PC-3 (cell line): ENCODE measurements around the gene HYCC1. TPM values are rescaled to one million over a fixed set of nuclear protein-coding genes. Genes with fewer than 3 reads are reported as not detected.

ENCODE experiments used
- ATAC-seq: fragments of 200-7000 bp; cut with Tn5 transposase; 2 replicates; pipeline ENCODE4 v1.9.1; 2020; ENCODE audit warnings: mild to moderate bottlenecking, moderate library complexity
- BruUV-seq: library from RNA; stranded (reverse); fragments of 400-500 nt; replicated peaks from 2 replicates; lab custom pipeline; 2021; lab: Mats Ljungman, UMichigan
- CTCF ChIA-PET: fragments of 300-600 bp; sonication (Branson Sonifier 250); formaldehyde crosslinking; loops from one replicate; lab custom pipeline; 2022; ENCODE audit warnings: antibody characterized with exemption; lab: Charles Lee
- POLR2A ChIA-PET: fragments of 300-600 bp; sonication (Branson Sonifier 250); formaldehyde crosslinking; loops from one replicate; lab custom pipeline; 2022; ENCODE audit warnings: antibody characterized with exemption; ENCODE audit not compliant: unreplicated experiment; lab: Charles Lee
- DNase-seq: peaks from one replicate; pipeline ENCODE4 v3.0.0-alpha.2; 2015
- H2AFZ ChIP-seq: fragments of 300-600 bp; sonication (generic); 2 replicates; pipeline ENCODE4 v1.6.0; 2016; ENCODE audit warnings: antibody characterized with exemption, low read length
- H3F3A ChIP-seq: fragments of 300-600 bp; sonication (generic); one replicate; pipeline ENCODE4 v1.6.0; 2017; ENCODE audit warnings: antibody characterized with exemption, low read length, control low read depth, mild to moderate bottlenecking; ENCODE audit not compliant: unreplicated experiment
- H3K27ac ChIP-seq: fragments of 300-600 bp; sonication (generic); 2 replicates; pipeline ENCODE4 v1.5.1; 2016; ENCODE audit warnings: mild to moderate bottlenecking, low read length
- H3K27me3 ChIP-seq: fragments of 300-600 bp; sonication (generic); 2 replicates; pipeline ENCODE4 v1.6.1; 2016; ENCODE audit warnings: low read length, mixed read lengths
- H3K36me3 ChIP-seq: fragments of 300-600 bp; sonication (generic); 2 replicates; pipeline ENCODE4 v1.6.1; 2016; ENCODE audit warnings: low read depth, mixed run types, low read length, mixed read lengths
- H3K4me1 ChIP-seq: fragments of 300-600 bp; sonication (generic); 2 replicates; pipeline ENCODE4 v1.5.1; 2016; ENCODE audit warnings: low read length; ENCODE audit not compliant: insufficient read depth
- H3K4me2 ChIP-seq: fragments of 300-600 bp; sonication (generic); 2 replicates; pipeline ENCODE4 v1.6.0; 2016; ENCODE audit warnings: low read length
- H3K4me3 ChIP-seq: fragments of 300-600 bp; sonication (generic); 2 replicates; pipeline ENCODE4 v1.5.1; 2016; ENCODE audit warnings: mild to moderate bottlenecking, low read length, mixed read lengths
- H3K79me2 ChIP-seq: fragments of 300-600 bp; sonication (generic); 2 replicates; pipeline ENCODE4 v1.6.1; 2017; ENCODE audit warnings: low read length, mixed read lengths
- H3K9ac ChIP-seq: fragments of 300-600 bp; sonication (generic); 2 replicates; pipeline ENCODE4 v1.6.0; 2016; ENCODE audit warnings: mild to moderate bottlenecking, low read length
- H3K9me2 ChIP-seq: fragments of 300-600 bp; sonication (generic); replicated peaks from 2 replicates; pipeline ENCODE4 v1.6.1; 2016; ENCODE audit warnings: mixed run types, low read length, mixed read lengths
- H3K9me3 ChIP-seq: fragments of 300-600 bp; sonication (generic); 2 replicates; pipeline ENCODE4 v1.6.1; 2016; ENCODE audit warnings: low read length, mixed read lengths
- H4K20me1 ChIP-seq: fragments of 300-600 bp; sonication (generic); 2 replicates; pipeline ENCODE4 v1.6.1; 2016; ENCODE audit warnings: low read length, mixed read lengths
- EZH2 ChIP-seq: fragments of 300-600 bp; sonication (generic); IDR thresholded peaks from one replicate; pipeline ENCODE4 v1.6.1; 2017; ENCODE audit warnings: antibody characterized with exemption, mild to moderate bottlenecking, low read length; ENCODE audit not compliant: unreplicated experiment
- EZH2phosphoT487 ChIP-seq: fragments of 300-600 bp; sonication (generic); IDR thresholded peaks from 2 replicates; pipeline ENCODE4 v1.6.1; 2018; ENCODE audit warnings: mild to moderate bottlenecking, antibody characterized with exemption, low read length, borderline replicate concordance
- intact Hi-C: fragments of 100-400 bp; cut with micrococcal nuclease; formaldehyde crosslinking; loops from 2 replicates; pipeline ENCODE4 v1.9.0; 2023
- total RNA-seq: library from RNA; depleted of rRNA; stranded (reverse); fragments of >200 nt; gene quantifications from 2 replicates; pipeline ENCODE4 v1.2.3, GENCODE V29; 2014
- TF ChIP-seq, protein P1 (sequence below): fragments of 300-600 bp; sonication (generic); conservative IDR thresholded peaks from 2 replicates; pipeline ENCODE4 v1.5.1; 2017; ENCODE audit warnings: antibody characterized with exemption, low read depth, mild to moderate bottlenecking, low read length

HYCC1 gene
- total RNA-seq, 1 experiment from 2014 or later: 15.5 TPM

GRCh38 chr7:22983257-22983855 lies 30.6 kb downstream of the HYCC1 start:
- Histone ChIP-seq H3F3A (no peaks in the 10 kb centered on the region), H3K27ac (no peak overlapping the region), H4K20me1 (no peaks in the 10 kb centered on the region), H3K27me3 (no peaks in the 10 kb centered on the region), H3K4me2 (no peak overlapping the region), H3K79me2 (no peaks in the 10 kb centered on the region), H3K9me3 (no peaks in the 10 kb centered on the region), H2AFZ (no peak overlapping the region), H3K36me3 (no peaks in the 10 kb centered on the region), H3K4me3 (no peak overlapping the region), H3K9ac (no peak overlapping the region), H3K4me1 (peaks cover 25% of the 10 kb centered on the region), H3K9me2 (no peaks in the 10 kb centered on the region)
- no TSS peak for BruUV-seq
- POLR2A ChIA-PET: no interaction called here
- DNase-seq (no peak), ATAC-seq (no peak)
- intact Hi-C loops: no loop called here
- CTCF ChIA-PET: no interaction called here
- TF ChIP-seq, protein P1, sequence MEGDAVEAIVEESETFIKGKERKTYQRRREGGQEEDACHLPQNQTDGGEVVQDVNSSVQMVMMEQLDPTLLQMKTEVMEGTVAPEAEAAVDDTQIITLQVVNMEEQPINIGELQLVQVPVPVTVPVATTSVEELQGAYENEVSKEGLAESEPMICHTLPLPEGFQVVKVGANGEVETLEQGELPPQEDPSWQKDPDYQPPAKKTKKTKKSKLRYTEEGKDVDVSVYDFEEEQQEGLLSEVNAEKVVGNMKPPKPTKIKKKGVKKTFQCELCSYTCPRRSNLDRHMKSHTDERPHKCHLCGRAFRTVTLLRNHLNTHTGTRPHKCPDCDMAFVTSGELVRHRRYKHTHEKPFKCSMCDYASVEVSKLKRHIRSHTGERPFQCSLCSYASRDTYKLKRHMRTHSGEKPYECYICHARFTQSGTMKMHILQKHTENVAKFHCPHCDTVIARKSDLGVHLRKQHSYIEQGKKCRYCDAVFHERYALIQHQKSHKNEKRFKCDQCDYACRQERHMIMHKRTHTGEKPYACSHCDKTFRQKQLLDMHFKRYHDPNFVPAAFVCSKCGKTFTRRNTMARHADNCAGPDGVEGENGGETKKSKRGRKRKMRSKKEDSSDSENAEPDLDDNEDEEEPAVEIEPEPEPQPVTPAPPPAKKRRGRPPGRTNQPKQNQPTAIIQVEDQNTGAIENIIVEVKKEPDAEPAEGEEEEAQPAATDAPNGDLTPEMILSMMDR: no peak
- TF ChIP-seq EZH2phosphoT487 (no peak), EZH2 (no peak)

DNA sequence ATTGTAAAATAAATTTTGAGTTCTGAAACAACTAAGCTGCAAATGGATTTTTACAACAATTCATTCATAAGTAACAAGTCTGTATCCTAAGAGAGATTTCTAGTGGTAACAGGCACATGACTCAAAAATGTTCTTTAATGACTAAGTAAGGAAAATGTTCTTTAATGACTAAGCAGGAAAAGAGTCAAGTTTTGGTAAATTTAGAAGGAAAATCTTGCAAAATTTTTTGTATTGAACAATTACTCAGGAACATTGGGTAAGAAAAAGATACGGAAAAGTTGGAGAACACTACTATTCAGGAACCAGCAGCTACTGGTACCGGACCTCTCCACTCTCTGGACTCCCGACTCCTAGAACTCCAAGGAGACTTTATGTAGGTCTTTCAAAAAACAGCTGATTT lies 33.5 kb downstream of the HYCC1 start:
- peaks cover 36% of the 10 kb centered on the region for H3K4me1 ChIP-seq
- H3K27me3 ChIP-seq: no peaks in the 10 kb centered on the region
- H3K27ac ChIP-seq: peak overlapping the region; percentile 78
- H3K9me2 ChIP-seq: no peaks in the 10 kb centered on the region
- H4K20me1 ChIP-seq: no peaks in the 10 kb centered on the region
- no peak overlapping the region for H3K4me3 ChIP-seq
- intact Hi-C loops: loop anchor here (1.0 to 2.0 kb wide), 2 partner anchors 22 to 34 kb away; partner anchors contain the start of gene HYCC1
- no peak overlapping the region for H2AFZ ChIP-seq
- BruUV-seq: no TSS peak
- ChIA-PET CTCF (interaction anchor here (0.6 kb wide), 1 partner anchor 75 kb away, joined by 3 read pairs; no protein-coding TSS in a partner anchor), POLR2A (interaction anchor here (0.8 kb wide), 1 partner anchor 32 kb away, joined by 3 read pairs; no protein-coding TSS in a partner anchor)
- ATAC-seq (peak; percentile 76), DNase-seq (peak; percentile 62)
- peak overlapping the region; percentile 20 for H3K4me2 ChIP-seq
- H3K79me2 ChIP-seq: no peaks in the 10 kb centered on the region
- H3F3A ChIP-seq: no peaks in the 10 kb centered on the region
- H3K9ac ChIP-seq: peak overlapping the region; percentile 23
- no peak for TF ChIP-seq EZH2
- TF ChIP-seq, protein P1: no peak
- TF ChIP-seq EZH2phosphoT487: no peak
- no peaks in the 10 kb centered on the region for H3K36me3 ChIP-seq
- no peaks in the 10 kb centered on the region for H3K9me3 ChIP-seq

DNA sequence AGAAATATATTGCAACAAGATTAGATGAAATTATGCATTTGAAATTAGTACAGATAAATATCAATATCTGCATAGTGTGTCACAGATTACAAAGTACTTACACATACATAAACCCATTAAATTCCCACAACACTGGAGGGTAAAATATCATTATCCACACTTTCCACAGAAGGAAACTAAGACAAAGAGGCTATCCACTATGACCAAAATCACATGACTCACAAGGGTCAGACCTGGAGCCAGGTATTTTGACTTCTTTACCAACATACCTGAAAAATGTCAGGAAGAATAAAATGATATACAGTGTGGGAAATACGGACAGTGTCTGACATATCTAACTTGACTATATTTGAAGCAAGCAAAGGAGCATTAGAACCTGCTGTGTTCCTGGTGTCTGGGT lies 34.1 kb downstream of the HYCC1 start:
- ChIA-PET CTCF (no interaction called here), POLR2A (no interaction called here)
- intact Hi-C loops: loop anchor here (1.0 to 2.0 kb wide), 2 partner anchors 23 to 34 kb away; partner anchors contain the start of gene HYCC1
- Histone ChIP-seq H3K4me1 (peaks cover 36% of the 10 kb centered on the region), H3K27me3 (no peaks in the 10 kb centered on the region), H4K20me1 (no peaks in the 10 kb centered on the region), H2AFZ (no peak overlapping the region), H3F3A (no peaks in the 10 kb centered on the region), H3K9me3 (no peaks in the 10 kb centered on the region), H3K4me3 (no peak overlapping the region), H3K4me2 (peak overlapping the region; percentile 20), H3K9ac (no peak overlapping the region; the same call in 1 of the 2 replicates), H3K9me2 (no peaks in the 10 kb centered on the region), H3K27ac (peak overlapping the region; percentile 78), H3K36me3 (no peaks in the 10 kb centered on the region), H3K79me2 (no peaks in the 10 kb centered on the region)
- BruUV-seq: no TSS peak
- ATAC-seq: peak; percentile 37
- no peak for TF ChIP-seq EZH2
- no peak for TF ChIP-seq EZH2phosphoT487
- TF ChIP-seq, protein P1: no peak
- peak; percentile 45 for DNase-seq
